ENCODE data around the gene URGCP. TPM values are rescaled to one million over a fixed set of nuclear protein-coding genes. Genes with fewer than 3 reads are reported as not detected.
"Not testable (repeated sequence)": the region's sequence is repeated elsewhere in the genome, so short reads cannot be mapped to it uniquely, and the experiment has no call there.

URGCP gene
- total RNA-seq, 1 donor from 2014 or later, result 20.6 TPM

GRCh38 chr7:43871064-43871463, 35.3 kb downstream of the URGCP start:
- ATAC-seq, result no peak

- ATAC-seq, result no peak
These were observed 36.1 kb downstream of the URGCP start for GRCh38 chr7:43870316-43870715.

DNA sequence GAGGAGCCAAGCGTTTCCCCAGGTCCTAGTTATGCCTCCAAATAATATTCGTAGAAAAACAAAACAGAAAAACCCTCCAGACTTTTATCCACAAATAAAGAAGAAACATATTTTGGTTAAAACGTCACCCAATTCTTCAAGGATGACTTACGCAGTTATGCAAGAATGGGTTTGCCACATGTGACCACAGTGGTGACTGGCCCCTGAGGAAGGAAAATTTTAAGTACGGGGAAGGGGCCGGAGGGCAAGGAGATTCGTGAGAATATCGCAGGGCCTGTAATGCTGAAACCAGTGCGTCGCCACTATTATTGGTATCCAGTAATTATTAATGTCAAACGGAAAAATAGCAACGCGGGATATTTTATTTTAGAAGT, 36.5 kb downstream of the URGCP start:
- ATAC-seq, result no peak

GRCh38 chr7:43869006-43869866, 37.2 kb downstream of the URGCP start, which contains the start of gene MRPS24:
TSS of gene MRPS24 (minus strand) at chr7:43869517. CDS start at chr7:43869495, 22 bp downstream.
- peak; percentile 97 for ATAC-seq

- ATAC-seq, result peak; percentile 1
These were observed 37.8 kb downstream of the URGCP start for GRCh38 chr7:43868681-43869005.

DNA sequence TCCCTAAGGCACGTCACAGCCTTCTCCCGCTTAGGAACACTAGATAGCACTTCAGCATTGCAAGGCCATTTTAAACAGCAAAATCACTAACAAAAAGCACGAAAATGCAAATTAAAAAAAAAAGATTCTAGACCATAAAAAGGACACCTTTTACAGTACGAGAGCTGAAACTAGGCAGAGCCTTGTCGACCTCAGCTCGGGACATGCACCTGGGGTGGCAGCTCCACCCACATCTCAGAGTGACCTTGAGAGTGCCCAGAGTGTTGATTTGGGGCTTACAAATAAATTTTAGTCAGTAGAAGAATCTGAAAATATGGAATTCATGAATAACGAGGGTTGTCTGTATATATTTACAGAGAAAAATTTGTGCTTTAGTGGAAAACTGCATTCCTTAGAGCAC, 38.2 kb downstream of the URGCP start:
- no peak for ATAC-seq

- peak; percentile 4 for ATAC-seq
These were observed 41.1 kb downstream of the URGCP start for GRCh38 chr7:43865277-43865676.

- peak; percentile 42 for ATAC-seq
These were observed 42.3 kb downstream of the URGCP start for GRCh38 chr7:43864126-43864525.

DNA sequence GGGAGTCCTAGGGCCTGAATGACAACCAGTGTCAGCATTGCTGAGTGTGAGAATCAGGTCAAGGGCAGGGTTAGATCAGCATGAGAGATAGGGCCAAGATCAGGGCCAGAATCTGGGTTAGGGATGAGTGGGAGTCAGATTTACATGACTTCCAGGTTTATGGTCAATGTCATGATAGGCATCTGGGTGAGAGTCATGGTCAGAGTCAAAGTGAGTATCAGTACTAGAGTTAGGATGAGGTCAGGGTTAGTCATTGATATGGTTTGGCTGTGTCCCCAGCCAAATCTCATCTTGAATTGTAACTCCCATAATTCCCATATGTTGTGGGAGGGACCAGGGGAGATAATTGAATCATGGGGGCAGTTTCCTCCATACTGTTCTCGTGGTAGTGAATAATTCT, 49.4 kb downstream of the URGCP start:
- peak; percentile 41 for ATAC-seq

DNA sequence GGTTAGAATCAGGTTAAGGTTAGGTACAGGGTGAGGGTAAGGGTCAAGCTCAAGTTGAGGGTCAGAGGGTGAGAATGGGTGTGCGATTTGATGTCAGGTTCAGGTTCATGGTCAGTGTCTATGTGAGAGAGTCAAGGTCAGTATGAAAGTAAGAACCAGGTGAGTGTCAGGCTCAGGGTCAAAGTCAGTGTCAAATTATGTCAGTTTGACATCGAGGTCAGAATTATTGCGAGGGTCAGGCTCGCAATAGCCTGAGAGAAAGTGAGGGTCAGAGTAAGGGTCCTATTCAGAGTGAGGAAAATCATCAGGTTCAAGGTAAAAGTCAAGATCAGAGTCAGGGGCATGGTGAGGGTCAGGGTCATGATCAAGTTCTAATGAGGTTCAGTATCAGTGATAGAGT, 50.1 kb downstream of the URGCP start:
- ATAC-seq, result peak; percentile 21

DNA sequence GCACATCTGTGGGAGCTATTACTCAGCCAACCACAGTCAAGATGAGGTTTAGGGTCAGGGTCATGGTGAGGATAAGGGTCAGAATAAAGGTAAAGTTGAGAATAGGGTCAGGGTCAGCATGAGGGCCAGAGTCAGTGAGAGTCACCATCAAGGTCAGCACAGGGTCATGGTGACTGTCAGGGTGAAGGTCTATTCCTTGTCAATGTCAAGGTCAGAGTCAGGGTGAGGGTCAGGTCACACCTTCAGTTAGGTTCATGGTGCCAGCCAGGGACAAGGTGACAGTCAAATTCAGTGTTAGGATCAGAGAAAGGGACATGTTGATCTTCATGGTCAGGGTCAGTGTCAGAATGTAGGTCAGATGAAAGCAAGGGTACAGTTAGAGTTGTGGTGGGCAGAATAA, 51.2 kb downstream of the URGCP start:
- ATAC-seq, result no peak

GRCh38 chr7:43851805-43852204, 54.6 kb downstream of the URGCP start:
- peak; percentile 72 for ATAC-seq

GRCh38 chr7:43850348-43851116, 55.9 kb downstream of the URGCP start:
- no peak for ATAC-seq

DNA sequence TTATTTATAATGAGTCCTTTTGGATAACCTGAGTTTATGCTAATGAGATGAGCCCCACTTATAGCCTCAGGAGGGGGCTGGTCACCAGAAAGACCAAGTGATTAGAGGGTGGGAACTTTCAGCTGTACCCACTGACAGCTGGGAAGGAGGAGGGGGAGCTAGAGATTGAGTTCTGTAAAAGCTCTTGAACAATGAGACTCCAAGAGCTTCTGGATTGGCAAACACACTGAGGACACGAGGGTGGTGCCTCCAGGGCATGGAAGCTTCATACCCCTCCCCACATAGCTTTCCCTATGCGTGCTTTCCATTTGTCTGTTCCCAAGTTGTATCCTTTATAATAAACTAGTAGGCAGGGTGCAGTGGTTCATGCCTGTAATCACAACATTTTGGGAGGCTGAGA, 57.3 kb downstream of the URGCP start:
- no peak for ATAC-seq

- no peak for ATAC-seq
These were observed 58.9 kb downstream of the URGCP start for GRCh38 chr7:43847496-43847895.

DNA sequence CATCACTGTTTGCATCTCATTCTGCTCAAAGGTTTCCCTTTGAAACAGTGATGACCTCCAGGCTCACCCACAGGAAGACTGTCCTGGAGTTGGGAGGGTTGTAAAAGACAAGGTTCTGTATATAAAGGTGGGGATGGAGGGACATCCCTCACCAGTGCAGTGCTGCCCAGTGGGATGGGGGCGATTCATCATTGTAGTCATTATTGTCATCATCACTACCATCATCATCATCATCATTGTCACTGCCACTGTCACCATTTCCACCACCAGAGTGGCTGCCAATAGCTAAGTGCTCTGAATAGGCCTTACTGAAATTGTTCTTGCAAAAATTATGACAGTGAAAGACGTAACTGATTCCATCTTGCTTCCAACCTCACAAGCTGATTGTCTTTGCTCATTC, 61.7 kb downstream of the URGCP start:
- ATAC-seq, result no peak

DNA sequence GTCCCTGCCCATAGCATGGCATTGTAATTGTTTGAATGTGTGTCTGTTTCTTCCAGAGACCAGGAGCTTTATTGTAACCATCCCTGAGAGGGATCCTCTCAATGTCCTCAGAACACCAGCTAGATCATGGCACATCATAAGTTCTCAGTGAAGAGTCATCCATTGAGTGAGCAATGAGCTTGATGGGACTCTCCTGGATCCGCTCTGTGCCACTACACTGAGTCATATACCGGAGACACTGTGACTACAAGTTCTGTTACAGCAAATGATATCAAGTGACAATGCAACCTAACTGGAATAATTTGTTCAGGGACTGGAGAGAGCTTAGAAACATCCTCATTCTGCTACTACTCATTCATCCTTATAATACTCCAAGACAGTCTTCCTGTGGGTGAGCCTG, 62.1 kb downstream of the URGCP start:
- peak; percentile 91 for ATAC-seq

DNA sequence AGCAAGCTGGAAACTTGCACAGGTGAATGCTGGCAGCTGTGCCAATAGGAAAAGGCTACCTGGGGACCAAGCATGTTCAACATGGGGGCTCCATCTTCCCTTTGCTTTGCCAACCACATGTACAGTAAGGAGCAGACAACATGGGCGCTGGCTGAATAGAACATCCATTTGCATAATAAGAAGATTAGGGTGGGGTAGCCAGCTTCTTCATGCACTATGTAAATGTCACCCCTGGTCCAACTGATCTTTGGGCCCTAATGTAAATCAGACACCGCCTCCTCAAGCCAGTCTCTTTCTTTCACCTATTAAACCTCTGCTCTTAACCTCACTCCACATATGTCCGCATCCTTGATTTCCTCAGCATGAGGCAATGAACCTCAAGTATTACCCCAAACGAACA, 63.1 kb downstream of the URGCP start:
- ATAC-seq, result no peak

DNA sequence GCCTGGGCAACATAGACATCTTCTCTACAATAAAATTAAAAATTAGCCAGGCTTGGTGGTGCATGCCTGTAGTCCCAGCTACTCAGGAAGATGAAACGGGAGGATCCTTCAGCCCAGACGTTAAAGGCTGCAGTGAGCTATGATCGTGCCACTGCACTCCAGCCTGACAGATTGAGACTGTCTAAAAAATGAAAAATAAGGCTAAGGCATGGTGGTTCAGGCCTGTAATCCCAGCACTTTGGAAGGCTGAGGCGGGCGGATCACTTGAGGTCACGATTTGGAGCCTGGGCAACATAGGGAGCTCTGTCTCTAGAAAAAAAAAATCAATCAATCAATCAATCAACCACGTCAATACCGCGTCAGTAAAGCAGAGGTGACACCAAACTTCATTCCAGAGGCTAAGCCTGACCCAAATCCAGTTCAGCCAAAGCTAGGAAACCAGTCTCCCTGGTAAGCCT, 68.2 kb downstream of the URGCP start:
- ATAC-seq, result peak; percentile 27

DNA sequence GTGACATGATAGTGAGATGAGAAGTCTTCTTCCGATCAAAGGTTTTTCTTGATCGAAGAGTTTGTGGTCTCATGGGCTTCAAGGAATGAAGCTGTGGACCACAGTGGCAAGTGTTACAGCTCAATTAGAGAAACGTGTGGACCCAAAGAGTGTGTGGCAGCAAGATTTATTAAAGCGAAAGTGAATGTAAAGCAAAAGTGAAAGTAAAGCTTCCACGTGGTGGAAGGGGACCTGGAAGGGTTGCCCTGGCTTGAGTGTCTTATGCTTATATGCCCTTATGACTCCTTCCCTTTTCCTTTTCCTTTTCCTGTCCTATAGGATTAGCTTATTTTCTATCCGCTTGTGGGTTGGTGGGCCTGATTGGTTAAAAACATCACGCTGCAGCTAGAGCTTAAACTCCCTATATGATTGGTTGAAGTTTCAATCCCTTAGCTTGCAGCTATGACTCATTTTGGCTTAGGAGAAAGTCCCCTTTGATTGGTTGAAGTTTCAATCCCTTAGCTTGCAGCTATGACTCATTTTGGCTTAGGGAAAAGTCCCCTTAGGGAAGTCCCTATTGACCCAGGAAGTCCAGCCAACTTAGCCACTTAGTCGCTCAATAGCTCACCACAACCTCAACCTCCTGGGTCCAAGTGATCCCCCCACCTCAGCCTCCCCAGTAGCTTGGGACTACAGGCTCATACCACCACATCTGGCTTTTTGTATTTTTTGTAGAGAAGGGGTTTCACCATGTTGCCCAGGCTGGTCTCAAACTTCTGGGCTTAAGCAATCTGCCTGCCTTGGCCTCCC, 71.7 kb downstream of the URGCP start:
- no peak for ATAC-seq

DNA sequence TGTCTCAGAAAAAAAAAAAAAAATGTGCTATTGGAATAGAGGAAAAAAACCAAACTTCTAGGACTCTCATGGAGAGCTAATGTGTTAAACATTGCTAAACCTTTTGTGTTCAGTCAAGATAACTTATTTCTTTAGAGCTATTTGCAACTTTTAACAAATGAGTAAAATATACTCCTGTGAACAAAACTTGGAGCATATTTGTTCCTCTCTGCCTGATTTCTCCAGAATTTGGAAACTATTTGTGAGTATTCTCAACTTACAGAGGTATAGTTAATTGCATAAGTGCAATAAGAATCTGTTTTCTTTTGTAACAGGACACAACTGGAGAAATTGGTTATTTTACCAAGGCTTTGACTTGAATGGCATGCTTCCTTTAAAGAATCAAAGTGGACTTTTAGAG, 75.5 kb downstream of the URGCP start:
- ATAC-seq, result not testable (repeated sequence)

All from esophagus mucosa (tissue), 1 donor.